Pancreas (tissue), 10 donors: ENCODE data around the gene LRP6. TPM values are rescaled to one million over a fixed set of nuclear protein-coding genes. Genes with fewer than 3 reads are reported as not detected.

Experiments
- ATAC-seq, 4 donors: fragments of 200-7000 bp; cut with Tn5 transposase; one replicate each; pipeline versions ENCODE4 v1.8.0 to v1.9.1; 2020; ENCODE audit warnings: mild to moderate bottlenecking in 4 of 4, moderate library complexity in 4 of 4
- DNase-seq, 6 donors: peaks; one replicate each; pipeline ENCODE4 v3.0.0-alpha.2; 2020
- FAIRE-seq: peaks from 2 replicates; lab custom pipeline; 2012; peaks lifted over from hg19 to GRCh38; lab: Jason Lieb, UNC
- H3K27ac ChIP-seq, 4 donors: fragments of 200-600 bp; sonication (generic); 1 replicate in 3 of 4; 2 replicates in 1 of 4; pipeline versions ENCODE4 v1.5.0 to v1.8.0; 2020
- H3K27me3 ChIP-seq, 4 donors: fragments of 200-600 bp; one replicate each; pipeline ENCODE4 v1.8.0; 2021
- H3K36me3 ChIP-seq, 3 donors: fragments of 200-600 bp; sonication (generic) in 1 of 3; one replicate each; pipeline versions ENCODE4 v1.5.0 to v1.8.0; 2020 to 2021
- H3K4me1 ChIP-seq, 3 donors: fragments of 200-600 bp; one replicate each; pipeline ENCODE4 v1.8.0; 2021
- H3K4me3 ChIP-seq, 4 donors: fragments of 200-600 bp; sonication (generic) in 2 of 4; one replicate each; pipeline versions ENCODE4 v1.5.0 to v1.8.0; 2020 to 2021
- H3K9me3 ChIP-seq, 4 donors: fragments of 200-600 bp; one replicate each; pipeline ENCODE4 v1.8.0; 2021
- WGBS, 2 donors: extraction: QIAGEN DNeasy Blood & Tissue Kit; methylation state at CpG; one replicate each; pipeline ENCODE4 v1.1.7; 2013; 5-methylcytosine and 5-hydroxymethylcytosine counted together
- intact Hi-C, 3 donors: fragments of 100-400 bp; cut with DNase I; formaldehyde crosslinking; loops; one replicate each; pipeline versions ENCODE4 v1.11.1 to v1.14.2; 2022
- polyA plus RNA-seq, 2 donors: library from polyadenylated mRNA; stranded (reverse); fragments of 200-250 nt; gene quantifications; one replicate each; pipeline ENCODE4 v1.2.3, GENCODE V29; 2013
- total RNA-seq, 6 donors: library from RNA; stranded (reverse); fragmentation: NEBNext Ultra II Directional in 4 of 6; extraction: Animal tissue kit (Norgen Biotek cat#: 25700) in 4 of 6; gene quantifications; one replicate each; pipeline versions ENCODE4 v1.2.1 to v1.2.4, GENCODE V29; 2021 to 2023
- TF ChIP-seq, protein P1 (sequence below), 4 donors: fragments of 200-600 bp; sonication (generic) in 3 of 4; IDR thresholded peaks; one replicate each; pipeline versions ENCODE4 v1.5.0 to v1.8.0; 2021; ENCODE audit warnings: antibody characterized with exemption in 4 of 4
- donor health status: healthy with polysubstance abuse.
- donor health status: DM: no; HTN: no; CAD: no; lungs with moderate emphysema.
- donor health status: DM: no; HTN: no; CAD: no.
- donor health status: control.
- donor health status: control.
- donor health status: Bipolar disorder and iron deficiency.
- donor health status: DM: yes; HTN: yes; CAD: no.
- donor health status: DM: no; HTN: no; CAD: no.
- donor health status: DM: no; HTN: no; CAD: no.
- donor health status: DM: yes; HTN: yes; CAD: no.

The LRP6 gene
- total and polyA plus RNA-seq, 8 donors: 6.1 to 28.3 (median 21.2) TPM

DNA sequence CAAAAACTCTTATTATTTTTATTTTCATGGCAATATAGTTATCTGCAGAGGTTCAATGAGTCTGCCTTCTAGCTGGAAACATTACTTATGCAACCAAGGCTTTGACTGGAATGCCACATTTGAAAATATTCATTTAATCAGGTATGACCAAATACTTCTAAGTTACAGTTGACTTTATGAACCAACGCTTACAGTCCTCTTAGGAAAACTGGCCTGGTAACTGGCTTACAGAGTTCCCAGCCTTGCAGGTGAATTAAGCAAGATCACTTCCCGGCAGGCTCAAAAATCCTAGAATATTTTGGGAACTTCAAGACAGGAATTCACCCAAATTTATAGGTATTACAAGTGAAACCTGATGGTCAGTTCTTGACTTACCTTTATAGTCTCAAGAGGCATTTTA, 12.3 kb downstream of the LRP6 start:
- ATAC-seq: peak in 1 of 4 donors; percentile 20
- intact Hi-C loops: no loop called here
- 63 to 64% methylated on average over 2 of the region's 2 CpGs for WGBS, 2 donors
- Histone ChIP-seq H3K4me1 (peaks cover 0 to 4% (median 0%) of the 10 kb centered on the region in 3 donors), H3K27me3 (no peaks in the 10 kb centered on the region), H3K27ac (no peak overlapping the region), H3K4me3 (no peak overlapping the region), H3K36me3 (no peaks in the 10 kb centered on the region), H3K9me3 (no peaks in the 10 kb centered on the region)
- TF ChIP-seq, protein P1, sequence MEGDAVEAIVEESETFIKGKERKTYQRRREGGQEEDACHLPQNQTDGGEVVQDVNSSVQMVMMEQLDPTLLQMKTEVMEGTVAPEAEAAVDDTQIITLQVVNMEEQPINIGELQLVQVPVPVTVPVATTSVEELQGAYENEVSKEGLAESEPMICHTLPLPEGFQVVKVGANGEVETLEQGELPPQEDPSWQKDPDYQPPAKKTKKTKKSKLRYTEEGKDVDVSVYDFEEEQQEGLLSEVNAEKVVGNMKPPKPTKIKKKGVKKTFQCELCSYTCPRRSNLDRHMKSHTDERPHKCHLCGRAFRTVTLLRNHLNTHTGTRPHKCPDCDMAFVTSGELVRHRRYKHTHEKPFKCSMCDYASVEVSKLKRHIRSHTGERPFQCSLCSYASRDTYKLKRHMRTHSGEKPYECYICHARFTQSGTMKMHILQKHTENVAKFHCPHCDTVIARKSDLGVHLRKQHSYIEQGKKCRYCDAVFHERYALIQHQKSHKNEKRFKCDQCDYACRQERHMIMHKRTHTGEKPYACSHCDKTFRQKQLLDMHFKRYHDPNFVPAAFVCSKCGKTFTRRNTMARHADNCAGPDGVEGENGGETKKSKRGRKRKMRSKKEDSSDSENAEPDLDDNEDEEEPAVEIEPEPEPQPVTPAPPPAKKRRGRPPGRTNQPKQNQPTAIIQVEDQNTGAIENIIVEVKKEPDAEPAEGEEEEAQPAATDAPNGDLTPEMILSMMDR (IDR thresholded peaks at IDR 0.05): no peak
- FAIRE-seq: no peak
- no peak for DNase-seq

DNA sequence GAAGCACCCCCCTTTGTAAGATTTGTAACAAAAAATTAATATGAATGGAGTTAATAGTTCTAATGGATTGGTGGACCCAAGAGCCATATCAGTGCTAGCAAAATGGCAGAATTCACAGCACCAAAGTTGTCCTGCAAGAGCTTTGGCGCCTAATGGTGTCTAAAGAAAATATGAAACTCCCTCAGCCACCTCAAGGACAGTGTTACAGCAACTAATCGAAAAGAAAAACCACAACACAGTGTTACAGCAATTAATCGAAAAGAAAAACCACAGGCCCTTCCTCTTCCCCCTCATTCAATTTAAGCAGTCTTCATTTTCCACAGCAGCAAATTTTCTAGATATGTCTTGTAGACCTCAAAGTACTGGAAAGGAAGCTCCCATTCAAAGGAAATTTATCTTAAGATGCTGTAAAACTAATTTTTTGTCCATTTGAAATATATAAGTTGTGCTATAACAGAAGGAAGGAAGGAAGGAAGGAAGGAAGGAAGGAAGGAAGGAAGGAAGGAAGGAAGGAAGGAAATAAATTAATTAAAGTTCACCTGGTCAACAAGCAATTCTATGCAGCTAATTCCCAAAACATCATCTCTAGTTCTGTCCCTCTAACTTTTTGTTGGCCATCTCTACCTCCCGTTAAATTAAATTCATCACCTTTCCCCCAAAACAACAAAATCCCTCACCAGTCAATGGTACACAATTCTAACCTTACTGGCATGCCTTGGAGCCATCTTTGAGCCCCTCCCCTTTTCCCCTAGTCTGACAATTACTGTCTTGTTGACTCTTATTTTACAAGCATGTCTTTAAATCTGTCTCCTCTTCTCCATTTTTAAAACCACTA, 17.4 kb downstream of the LRP6 start:
- intact Hi-C loops: no loop called here
- TF ChIP-seq, protein P1 (IDR thresholded peaks at IDR 0.05): no peak
- no peak for FAIRE-seq
- Histone ChIP-seq H3K4me3 (no peak overlapping the region), H3K4me1 (peaks cover 0 to 9% (median 0%) of the 10 kb centered on the region in 3 donors), H3K27ac (no peak overlapping the region), H3K27me3 (no peaks in the 10 kb centered on the region), H3K9me3 (no peaks in the 10 kb centered on the region), H3K36me3 (no peaks in the 10 kb centered on the region)
- 95 to 97% methylated on average over 4 of the region's 4 CpGs for WGBS, 2 donors
- no peak for ATAC-seq
- DNase-seq: no peak

DNA sequence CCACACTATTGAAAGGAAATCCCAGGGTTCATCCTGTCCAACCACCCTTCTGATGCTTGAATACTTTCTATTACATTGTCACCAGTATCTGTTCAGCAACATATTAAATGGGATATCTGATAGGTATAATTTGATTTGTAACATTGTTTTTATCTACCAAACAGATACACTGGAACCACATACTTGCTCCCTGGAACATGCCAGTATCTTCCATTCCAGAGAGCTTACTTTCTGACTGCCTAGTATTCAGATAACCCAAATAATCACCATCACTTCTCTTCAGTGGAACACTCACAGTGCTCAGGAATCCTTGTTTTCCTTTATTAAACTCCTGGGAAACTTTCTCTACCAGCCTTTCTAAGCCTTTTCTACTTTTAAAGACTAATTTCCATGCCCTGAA, 19.3 kb downstream of the LRP6 start:
- intact Hi-C loops: no loop called here
- Histone ChIP-seq H3K36me3 (no peaks in the 10 kb centered on the region), H3K4me3 (no peak overlapping the region), H3K27me3 (no peaks in the 10 kb centered on the region), H3K4me1 (peaks cover 0 to 16% (median 4%) of the 10 kb centered on the region in 3 donors), H3K27ac (no peak overlapping the region), H3K9me3 (no peaks in the 10 kb centered on the region)
- TF ChIP-seq, protein P1 (IDR thresholded peaks at IDR 0.05): no peak
- DNase-seq (no peak), FAIRE-seq (no peak), ATAC-seq (no peak)

DNA sequence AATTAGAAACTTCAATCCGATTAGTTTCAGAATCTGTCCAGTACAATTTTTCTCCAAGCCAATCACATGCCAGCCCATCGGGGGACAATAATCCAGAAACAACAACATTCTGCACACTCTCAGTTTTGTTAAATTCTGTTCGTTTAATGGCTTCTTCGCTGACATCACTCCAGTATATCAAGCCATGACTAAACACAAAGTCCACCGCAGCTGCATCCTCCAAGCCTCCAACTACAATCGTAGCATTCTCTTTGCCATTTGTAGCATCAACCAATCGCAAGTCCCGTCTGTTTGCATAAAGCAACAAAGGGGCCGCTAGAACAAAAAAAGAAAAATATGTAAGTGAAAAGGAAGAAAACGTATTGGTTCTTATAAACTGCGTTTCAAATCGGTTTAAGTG, 22.5 kb downstream of the LRP6 start:
- intact Hi-C loops: no loop called here
- Histone ChIP-seq H3K36me3 (no peaks in the 10 kb centered on the region), H3K27me3 (no peaks in the 10 kb centered on the region), H3K4me3 (no peak overlapping the region), H3K27ac (no peak overlapping the region), H3K9me3 (no peaks in the 10 kb centered on the region), H3K4me1 (peaks cover 0 to 34% (median 13%) of the 10 kb centered on the region in 3 donors)
- no peak for ATAC-seq
- FAIRE-seq: no peak
- TF ChIP-seq, protein P1 (IDR thresholded peaks at IDR 0.05): no peak
- WGBS, 2 donors: 94 to 97% methylated on average over 12 of the region's 12 CpGs
- no peak for DNase-seq
